GM21825 (cell line): Measurements from ENCODE around the gene HHLA2.
"Not testable (repeated sequence)": the region's sequence is repeated elsewhere in the genome, so short reads cannot be mapped to it uniquely, and the experiment has no call there.

Experiments used
- ATAC-seq: cut with Tn5 transposase; IDR thresholded peaks from one replicate; pipeline ENCODE4 v1.9.1; 2021; ENCODE audit warnings: mild to moderate bottlenecking, moderate library complexity; ENCODE audit not compliant: unreplicated experiment

Gene HHLA2, protein sequence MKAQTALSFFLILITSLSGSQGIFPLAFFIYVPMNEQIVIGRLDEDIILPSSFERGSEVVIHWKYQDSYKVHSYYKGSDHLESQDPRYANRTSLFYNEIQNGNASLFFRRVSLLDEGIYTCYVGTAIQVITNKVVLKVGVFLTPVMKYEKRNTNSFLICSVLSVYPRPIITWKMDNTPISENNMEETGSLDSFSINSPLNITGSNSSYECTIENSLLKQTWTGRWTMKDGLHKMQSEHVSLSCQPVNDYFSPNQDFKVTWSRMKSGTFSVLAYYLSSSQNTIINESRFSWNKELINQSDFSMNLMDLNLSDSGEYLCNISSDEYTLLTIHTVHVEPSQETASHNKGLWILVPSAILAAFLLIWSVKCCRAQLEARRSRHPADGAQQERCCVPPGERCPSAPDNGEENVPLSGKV

DNA sequence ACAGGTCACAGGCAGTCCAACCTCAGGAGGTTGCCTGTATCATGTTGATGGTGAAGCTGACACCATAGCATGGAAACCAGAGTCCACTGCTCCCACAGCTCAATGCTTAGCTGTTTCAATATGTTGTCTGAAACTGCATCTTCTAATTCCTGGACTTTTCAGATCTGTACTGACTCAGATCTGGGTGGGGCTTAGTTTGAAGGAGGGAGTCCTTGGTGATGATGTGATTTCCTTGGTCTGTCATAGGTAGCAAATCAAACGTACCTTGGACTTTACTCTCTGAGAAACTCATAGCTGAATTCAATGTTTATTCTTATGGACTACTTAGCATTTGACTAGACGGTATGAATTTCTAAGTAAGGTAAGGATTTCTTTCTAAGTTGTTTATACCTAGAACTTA lies at the start of gene HHLA2:
HHLA2 (plus strand) TSS at position 310 of the 400 bp plus-strand sequence. CDS start 55,266 bp downstream, outside the sequence.
- no peak for ATAC-seq

DNA sequence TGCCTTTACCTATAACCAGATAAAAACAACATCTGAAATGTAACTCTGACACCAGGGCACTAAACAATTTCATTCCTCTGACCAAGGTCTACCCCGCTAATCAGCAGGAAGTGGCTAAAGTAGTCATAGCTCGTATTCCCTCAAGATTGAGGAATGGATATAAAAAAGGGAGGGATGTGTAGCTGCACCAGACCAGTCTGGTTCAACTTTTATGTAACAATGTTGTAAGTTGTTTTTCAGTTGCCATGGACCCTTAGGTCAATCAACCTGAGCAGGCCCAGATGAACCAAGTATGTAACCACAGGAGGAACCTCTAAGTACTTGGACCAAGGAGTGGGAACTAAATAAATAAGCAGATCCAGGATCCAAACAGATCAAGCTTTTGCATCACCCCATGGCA lies 45.7 kb upstream of the HHLA2 start:
- no peak for ATAC-seq

DNA sequence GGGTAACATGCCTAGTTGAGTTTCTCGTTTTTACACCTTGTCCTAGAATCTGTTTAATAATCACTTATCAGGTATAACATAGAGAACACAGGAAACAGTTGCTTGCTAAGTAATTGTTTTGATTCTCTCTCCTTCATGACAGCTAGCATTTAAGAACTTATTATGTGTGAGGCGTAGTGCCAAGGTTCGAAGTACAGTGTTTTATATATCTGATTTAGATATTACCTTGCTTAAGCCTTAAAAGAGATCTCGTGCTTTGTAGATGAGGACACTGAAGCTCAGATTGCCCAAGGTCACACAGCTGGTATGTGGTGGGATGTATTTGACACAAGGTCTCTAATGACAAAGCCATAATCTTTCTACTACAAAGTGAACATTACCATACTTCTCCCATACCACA lies 45.1 kb upstream of the HHLA2 start:
- ATAC-seq = no peak

DNA sequence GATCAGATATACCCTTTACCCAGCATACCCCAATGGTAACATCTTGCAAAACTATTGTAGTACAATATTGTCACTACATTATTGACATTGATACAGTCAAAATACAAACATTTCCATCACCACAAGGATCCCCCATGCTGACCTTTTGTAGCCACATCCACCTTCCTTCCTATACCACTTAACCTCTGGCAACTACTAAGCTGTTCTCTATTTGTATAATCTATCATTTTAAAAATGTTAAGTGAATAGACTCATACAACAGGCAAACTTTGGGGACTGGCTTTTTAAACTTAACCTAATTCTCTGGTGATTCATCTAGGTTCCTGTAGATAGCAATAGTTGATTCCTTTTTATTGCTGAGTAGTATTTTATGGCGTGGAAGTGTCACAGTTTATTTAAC lies 44.5 kb upstream of the HHLA2 start:
- ATAC-seq = no peak

DNA sequence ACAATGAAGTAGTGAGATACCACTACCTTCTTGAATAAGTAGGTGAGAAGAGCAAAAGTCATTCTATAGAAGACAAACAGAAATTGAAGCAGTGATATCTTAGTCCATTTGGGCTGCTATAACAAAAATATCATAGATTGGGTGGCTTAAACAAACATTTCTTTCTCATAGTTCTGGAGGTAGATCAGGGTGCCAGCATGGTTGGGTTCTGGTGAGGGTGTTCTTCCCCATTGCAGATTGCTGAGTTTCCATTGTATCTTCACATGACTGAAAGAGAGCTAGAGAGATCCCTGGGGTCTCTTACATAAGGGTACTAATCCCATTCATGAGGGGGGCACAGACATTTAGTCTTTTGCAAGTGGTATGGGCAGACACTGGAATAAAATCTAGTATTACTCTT lies 41.2 kb upstream of the HHLA2 start:
- no peak for ATAC-seq

DNA sequence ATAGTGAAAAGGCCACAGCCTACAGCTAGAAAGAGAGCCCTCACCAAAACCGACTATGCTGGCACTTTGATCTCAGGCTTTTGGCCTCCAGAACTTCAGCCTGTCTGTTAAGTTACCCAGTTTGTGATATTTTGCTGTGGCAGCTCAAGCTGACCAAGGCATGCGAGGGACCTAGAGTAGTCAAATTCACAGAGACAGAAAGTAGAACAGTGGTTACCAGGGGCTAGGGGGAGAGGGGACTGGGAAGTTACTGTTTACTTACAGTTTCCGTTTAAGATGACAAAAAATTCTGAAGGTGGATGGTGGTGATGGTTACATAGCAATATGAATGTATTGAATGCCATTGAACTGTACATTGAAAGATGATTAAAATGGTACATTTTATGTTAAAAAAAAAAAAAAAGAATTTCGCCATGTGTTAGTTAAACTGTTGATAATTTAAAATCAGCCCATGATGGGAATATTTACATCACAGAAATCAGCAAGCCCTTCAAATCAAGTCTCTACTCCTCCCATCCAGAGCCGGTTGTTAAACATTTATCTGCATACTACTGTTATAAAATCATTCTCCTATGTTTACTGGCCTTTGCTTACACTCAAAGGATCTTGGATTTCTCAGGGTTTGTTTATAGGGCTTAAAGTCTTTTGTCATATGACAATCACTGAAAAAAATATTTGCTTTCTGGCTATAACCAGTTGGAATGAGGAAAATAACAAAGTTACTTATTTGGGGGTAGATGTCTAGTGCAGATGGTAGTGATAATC lies 31.6 kb upstream of the HHLA2 start:
- ATAC-seq = not testable (repeated sequence)

DNA sequence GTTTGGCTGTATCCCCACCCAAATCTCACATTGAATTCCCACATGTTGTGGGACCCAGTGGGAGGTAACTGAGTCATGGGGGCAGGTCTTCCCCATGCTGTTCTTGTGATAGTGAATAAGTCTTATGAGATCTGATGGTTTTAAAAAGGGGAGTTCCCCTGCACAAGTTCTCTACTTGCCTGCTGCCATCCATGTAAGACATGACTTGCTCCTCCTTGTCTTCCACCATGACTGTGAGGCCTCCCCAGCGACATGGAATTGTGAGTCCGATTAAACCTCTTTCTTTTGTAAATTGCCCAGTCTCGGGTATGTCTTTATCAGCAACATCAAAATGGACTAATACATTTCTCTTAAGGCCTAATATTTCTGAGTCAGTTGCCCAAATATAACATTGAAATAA lies 28.1 kb upstream of the HHLA2 start:
- ATAC-seq = not testable (repeated sequence)

DNA sequence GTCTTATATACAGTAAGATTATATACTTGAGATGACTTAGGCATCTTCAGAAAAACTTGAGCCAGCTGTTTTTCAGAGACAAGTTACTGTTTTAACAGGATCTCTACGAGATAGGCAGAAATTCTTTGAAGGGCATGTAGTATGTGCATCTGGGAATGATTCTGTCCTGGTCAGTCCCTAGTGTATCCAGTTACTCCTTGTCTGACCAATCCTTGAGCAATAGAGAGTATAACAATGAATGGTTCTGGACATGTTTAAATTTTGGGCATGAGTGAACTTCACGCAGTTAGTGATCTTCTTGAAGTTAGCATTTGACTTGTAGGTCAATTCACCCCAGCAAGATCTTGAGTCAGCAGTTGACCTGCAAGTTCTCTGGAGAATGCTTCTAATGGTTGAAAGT lies 24.7 kb upstream of the HHLA2 start:
- no peak for ATAC-seq

DNA sequence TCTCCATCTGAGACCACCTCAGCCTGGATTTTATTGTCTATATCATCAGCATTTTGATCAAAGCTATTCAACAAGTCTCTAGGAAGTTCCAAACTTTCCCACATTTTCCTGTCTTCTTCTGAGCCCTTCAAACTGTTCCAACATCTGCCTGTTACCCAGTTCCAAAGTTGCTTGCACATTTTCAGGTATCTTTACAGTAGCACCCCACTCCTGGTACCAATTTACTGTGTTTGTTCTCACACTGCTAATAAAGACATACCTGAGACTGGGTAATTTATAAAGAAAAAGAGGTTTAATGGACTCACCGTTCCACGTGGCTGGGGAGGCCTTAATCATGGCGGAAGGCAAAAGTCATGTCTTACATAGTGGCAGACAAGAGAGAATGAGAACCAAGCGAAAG lies 17.3 kb upstream of the HHLA2 start:
- ATAC-seq = not testable (repeated sequence)

DNA sequence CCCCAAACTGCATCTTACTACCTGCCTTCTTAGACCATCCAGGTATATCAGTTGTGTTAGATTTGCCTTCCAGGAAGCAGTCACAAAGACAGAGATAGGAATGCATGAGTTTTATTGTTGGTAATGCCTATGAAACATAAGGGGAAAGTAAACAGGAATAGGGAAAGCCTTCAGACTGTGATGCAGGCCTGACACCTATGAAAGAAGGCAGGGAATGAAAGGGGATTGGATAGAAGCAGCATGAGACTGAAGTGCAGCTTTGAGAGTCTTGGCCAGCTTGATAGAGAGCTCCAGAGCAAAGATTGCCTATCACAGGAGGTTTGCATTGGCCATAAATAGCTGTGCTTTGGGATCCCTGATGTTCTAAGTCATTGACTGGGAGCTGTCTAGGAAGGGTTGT lies 15.9 kb upstream of the HHLA2 start:
- no peak for ATAC-seq

DNA sequence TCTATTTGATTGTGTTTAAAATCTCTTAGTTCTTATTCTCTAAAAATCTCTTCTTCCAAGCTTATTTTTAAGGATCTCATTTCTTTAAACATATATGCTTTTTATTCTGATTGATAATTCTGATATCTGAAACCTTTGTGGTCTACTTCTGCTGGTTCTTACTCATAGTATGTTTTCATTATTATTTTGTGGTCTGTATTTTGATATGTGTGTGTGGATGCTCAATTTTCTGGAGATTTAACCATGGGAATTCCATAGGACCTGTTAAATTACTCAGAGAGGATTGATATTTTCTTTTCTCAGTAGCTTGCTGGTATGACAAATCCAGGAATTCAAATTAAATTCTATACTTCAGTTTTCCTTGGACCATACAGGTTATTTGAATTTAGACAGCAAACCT lies 14.7 kb upstream of the HHLA2 start:
- no peak for ATAC-seq

DNA sequence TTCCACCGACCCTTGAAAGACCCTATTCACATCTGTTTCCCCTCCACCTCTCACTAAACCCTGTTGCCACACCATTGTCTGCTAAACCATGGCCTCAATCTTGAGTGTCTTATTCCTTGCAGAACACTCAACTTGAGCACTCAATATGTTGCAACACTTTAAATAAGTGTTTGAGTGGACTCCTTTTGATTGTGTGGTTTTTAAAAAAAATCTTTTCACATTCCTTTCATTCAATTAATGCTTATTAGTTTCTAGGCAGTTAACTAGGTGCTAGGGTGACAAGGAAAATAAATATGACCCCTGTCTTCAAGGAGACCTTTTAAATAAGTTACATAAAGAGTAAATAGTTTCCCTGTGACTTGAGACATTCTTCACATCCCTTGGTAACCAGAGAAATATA lies 13.3 kb upstream of the HHLA2 start:
- no peak for ATAC-seq

DNA sequence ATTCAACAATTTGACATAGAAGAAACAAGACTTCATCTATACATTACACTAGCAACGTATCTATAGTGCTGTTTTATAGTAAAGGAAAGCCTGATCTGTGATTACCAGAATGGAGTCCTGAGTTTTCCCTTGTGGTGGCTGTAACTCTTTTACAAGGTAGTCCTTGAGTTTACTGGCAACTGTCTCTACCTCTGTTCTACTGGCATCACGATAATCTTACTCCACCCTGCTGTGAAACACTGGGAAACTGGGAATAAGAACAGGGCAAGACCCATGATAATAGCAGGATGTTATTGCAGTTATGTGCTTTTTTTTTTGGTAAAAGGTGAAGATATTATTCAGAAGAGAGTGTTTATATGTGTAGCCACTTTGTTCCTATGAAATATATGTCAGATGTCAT lies 12.4 kb upstream of the HHLA2 start:
- no peak for ATAC-seq

DNA sequence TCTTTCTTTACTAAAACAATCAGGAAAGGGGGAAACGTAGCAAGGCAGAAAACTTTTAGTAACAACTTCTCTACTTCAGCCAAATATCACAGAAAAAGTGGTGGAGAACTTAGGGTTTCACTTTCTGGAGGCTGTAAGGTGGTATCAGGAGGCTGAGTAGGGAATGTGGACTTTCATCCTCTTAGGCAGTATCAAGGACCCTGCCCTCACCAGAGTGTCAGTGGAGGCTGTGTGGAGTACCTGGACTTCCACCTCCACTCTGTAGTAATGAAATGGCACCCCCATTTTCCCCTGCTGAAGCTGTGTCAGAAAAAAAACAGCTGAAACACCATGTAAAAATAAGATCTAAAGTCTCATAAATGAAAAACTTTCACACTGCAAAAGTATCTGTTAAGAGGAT lies 11.2 kb upstream of the HHLA2 start:
- ATAC-seq = no peak

DNA sequence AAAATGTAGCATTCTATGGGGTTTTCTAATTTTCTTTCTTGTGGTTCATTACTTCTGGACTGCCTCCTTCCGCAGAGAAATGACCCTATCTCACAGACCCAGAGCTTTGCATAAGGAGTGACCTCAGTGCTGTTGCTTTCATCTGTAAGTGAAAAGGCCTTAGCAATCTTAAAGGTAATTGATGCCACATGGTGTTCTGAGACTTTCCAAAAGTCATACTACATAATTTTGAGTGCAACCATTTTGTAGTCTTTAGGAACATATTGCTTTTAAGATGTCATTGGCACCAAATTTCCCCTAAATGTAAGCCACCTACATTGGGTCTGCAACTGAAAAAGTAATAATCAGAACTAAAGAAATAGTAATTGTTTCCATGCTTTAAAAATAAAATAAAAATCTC lies 9.2 kb upstream of the HHLA2 start:
- ATAC-seq = no peak

DNA sequence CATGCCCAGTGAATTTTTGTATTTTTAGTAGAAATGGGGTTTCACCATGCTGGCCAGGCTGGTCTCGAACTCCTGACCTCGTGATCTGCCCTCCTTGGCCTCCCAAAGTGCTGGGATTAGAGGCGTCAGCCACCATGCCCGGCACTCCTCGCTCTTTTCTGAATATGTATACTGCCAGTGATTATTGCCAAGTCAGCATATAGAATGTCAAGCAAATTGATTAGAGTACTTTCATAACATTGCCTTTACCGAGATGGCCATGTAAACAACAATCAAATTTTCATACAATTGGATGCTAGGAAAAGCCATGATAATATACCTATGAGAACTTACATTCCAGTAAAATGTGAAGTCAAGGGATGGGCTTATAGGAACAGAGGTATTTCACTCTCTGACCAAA lies 8.2 kb upstream of the HHLA2 start:
- not testable (repeated sequence) for ATAC-seq

DNA sequence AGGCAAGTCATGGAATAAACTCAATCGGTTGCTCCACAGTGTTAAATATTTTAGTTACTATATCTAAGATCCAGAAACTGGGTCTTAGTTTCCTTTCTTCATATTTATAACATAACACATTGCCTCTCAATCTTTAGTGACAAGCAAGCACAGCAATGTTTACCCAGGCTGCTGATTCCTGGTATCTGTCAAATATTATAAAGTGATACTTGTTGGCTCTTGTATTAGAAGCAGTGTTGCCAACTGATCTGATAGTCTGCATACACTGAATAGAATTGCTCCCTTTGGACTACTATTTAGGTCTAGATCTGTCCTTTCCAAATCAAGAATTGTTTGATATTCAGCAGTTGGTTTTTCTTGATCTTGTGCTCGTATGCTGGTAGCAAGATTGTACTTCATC lies 7.2 kb upstream of the HHLA2 start:
- no peak for ATAC-seq

DNA sequence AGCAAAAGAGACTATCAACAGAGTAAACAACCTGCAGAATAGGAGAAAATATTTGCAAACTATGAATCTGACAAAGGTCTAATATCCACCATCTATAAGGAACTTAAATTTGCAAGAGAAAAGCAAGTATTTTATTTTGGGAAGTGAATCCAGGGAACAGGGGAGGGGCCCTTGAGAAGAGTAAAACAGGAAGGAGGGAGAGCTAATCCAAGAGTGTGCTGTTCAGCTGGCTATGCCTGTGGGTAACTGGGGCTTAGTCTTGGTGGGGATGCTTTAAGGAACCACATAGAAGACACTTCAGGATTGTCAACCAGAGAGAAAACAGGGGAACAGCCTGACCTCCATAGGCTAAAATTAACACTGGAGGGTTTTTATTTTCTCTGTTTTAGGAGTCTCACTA lies 3.9 kb upstream of the HHLA2 start:
- ATAC-seq = peak; percentile 13

DNA sequence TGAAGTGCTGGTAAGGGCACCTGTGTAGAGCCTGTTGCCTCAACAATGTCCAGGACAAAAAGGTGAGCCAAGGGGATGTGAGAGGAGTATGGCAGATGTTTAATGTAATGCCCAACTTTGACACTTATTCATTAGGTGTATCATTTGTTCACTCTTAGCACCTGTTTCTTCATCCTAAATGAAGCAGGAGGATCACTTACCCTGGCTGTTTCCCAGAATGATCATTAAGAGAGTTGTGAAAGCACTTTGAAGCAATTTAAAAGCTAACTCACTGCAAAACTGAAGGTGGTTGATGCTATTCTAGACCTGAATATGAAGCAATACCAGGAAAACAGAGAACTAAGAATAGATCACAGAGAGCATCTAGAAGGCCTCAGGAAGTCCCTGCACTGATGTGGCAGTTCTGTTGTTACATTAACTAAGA lies 3.4 kb upstream of the HHLA2 start:
- ATAC-seq = peak; percentile 83

DNA sequence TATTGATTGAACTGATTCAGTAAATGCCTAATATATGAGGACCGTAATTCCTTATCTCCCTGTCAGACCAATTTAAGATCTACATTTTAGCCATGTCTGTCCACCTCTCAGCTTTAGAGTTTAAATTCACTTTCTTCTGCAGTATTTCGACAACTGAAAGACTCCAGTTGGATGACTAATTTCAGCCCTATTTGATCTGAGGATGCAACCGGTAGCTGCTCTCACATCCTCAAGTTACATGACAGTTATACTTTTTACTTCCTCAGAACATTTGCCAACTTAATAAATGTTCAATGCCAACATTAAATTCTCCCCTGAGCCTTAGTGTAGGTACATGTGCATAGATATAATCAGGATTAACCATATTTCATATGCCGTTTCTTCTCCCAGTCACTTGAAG lies 2.5 kb upstream of the HHLA2 start:
- ATAC-seq = peak; percentile 75

DNA sequence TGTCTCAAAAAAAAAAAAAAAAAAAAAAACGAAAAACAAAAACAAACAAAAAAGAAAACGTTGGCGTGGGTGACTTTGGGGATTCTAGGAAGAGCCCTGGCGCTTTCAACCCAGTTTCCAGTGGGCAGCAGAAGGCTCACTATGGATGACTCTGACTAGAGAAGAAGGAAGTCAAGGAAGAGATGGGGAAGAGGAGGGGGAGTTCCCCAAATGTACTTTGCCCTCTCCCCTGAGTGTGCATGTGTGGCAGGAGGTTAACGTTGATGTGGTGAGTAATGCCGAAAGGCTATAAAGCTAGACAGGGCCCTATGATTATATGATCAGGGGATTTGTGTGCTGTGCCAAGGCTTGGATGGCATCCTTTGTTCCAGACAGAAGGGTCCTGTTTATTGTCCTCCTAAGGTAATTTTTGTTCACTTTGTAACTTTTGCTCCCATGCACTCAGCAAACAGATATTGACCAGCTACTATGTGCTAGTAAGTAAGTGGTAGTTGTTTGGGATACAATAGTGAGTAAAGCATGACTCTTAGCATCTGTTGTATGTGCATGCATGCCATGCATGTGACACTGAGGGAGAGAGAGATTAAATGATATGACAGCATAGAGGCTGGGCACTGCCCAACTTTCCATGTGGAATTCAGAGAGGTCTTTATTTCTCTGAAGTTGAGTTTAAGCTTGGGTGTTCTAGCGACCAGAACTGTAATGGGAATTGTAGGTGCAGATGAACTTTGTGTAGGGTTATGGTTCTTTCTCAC lies 750 bp upstream of the HHLA2 start:
- no peak for ATAC-seq

DNA sequence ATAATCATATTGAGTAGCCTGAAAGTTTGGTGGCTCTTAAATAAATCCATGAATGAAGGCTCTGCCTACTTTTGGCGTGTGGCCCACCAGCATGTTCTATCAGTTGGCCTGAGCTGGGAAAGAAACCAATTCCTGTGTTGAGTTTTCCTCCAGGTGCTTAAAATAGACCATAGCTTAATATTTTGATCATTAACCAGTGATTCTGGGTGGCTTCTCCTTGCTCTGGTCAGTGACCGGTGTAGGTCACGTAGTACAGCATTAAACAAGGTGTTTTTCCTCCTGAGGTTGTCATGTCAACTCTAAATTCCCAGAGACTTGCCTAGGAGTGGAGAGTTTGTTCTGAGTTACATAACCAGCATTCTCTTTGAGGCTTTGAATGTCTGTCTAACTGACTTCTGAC lies 1.3 kb downstream of the HHLA2 start:
- no peak for ATAC-seq
